Measurements from ENCODE around the gene NUP210L. TPM values are rescaled to one million over a fixed set of nuclear protein-coding genes. Genes with fewer than 3 reads are reported as not detected.

NUP210L gene
- total and polyA plus RNA-seq, 9 of the 15 experiments (the other 6 are each of a cell fraction or from before 2014, with no cell fraction given) = 0.01 to 0.04 TPM; not detected in 7

DNA sequence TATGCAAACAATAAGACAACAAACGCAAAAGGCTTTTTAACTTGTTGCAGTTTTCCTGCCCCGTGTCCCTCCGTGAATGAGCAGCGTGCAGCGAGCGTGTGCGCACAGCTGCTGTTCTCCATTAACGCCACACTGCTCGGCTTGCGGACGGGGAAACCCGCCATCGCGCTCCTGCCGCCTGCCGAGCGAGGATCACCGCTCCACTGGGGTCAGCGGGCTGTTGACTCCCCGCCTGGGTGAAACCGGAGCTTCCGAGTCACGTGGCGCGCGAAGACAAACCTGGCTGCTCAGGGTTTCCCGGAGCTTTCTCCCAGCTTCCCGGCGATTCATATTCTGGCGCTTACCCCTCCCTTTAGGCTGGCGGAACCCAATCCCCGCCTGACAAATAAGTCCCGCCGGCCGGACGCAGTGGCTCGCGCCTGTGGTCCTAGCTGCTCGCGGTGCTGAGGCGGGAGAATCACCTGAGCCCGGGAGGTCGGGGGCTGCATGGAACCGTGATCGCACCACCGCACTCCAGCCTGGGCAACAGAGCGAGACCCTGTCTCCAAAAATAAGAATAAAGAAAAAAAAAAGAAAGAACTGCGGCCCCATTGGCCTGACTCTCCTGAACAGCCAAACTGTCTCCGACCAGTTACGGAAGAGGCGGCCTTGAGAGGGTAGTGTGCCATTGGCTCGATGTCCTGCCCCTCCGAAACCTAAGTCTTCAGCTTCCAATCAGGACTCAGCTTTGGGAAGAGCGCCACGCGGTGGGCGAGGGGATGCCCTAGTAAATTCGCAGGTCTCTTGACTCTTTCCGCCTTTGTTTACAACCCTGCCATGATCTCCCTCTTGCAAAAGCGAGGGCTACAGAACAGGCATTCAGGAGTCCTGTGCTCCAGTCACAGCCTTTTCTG, 187.5 kb downstream of the NUP210L start, which contains the start of gene CREB3L4 (continued):
- TF ChIP-seq, protein P1, sequence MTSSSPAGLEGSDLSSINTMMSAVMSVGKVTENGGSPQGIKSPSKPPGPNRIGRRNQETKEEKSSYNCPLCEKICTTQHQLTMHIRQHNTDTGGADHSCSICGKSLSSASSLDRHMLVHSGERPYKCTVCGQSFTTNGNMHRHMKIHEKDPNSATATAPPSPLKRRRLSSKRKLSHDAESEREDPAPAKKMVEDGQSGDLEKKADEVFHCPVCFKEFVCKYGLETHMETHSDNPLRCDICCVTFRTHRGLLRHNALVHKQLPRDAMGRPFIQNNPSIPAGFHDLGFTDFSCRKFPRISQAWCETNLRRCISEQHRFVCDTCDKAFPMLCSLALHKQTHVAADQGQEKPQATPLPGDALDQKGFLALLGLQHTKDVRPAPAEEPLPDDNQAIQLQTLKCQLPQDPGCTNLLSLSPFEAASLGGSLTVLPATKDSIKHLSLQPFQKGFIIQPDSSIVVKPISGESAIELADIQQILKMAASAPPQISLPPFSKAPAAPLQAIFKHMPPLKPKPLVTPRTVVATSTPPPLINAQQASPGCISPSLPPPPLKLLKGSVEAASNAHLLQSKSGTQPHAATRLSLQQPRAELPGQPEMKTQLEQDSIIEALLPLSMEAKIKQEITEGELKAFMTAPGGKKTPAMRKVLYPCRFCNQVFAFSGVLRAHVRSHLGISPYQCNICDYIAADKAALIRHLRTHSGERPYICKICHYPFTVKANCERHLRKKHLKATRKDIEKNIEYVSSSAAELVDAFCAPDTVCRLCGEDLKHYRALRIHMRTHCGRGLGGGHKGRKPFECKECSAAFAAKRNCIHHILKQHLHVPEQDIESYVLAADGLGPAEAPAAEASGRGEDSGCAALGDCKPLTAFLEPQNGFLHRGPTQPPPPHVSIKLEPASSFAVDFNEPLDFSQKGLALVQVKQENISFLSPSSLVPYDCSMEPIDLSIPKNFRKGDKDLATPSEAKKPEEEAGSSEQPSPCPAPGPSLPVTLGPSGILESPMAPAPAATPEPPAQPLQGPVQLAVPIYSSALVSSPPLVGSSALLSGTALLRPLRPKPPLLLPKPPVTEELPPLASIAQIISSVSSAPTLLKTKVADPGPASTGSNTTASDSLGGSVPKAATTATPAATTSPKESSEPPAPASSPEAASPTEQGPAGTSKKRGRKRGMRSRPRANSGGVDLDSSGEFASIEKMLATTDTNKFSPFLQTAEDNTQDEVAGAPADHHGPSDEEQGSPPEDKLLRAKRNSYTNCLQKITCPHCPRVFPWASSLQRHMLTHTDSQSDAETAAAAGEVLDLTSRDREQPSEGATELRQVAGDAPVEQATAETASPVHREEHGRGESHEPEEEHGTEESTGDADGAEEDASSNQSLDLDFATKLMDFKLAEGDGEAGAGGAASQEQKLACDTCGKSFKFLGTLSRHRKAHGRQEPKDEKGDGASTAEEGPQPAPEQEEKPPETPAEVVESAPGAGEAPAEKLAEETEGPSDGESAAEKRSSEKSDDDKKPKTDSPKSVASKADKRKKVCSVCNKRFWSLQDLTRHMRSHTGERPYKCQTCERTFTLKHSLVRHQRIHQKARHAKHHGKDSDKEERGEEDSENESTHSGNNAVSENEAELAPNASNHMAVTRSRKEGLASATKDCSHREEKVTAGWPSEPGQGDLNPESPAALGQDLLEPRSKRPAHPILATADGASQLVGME (CRISPR knock-in tag; IDR thresholded peaks at IDR 0.05) = no peak
- TF ChIP-seq YBX1 (IDR thresholded peaks at IDR 0.05) = no peak
- TF ChIP-seq, protein P2, sequence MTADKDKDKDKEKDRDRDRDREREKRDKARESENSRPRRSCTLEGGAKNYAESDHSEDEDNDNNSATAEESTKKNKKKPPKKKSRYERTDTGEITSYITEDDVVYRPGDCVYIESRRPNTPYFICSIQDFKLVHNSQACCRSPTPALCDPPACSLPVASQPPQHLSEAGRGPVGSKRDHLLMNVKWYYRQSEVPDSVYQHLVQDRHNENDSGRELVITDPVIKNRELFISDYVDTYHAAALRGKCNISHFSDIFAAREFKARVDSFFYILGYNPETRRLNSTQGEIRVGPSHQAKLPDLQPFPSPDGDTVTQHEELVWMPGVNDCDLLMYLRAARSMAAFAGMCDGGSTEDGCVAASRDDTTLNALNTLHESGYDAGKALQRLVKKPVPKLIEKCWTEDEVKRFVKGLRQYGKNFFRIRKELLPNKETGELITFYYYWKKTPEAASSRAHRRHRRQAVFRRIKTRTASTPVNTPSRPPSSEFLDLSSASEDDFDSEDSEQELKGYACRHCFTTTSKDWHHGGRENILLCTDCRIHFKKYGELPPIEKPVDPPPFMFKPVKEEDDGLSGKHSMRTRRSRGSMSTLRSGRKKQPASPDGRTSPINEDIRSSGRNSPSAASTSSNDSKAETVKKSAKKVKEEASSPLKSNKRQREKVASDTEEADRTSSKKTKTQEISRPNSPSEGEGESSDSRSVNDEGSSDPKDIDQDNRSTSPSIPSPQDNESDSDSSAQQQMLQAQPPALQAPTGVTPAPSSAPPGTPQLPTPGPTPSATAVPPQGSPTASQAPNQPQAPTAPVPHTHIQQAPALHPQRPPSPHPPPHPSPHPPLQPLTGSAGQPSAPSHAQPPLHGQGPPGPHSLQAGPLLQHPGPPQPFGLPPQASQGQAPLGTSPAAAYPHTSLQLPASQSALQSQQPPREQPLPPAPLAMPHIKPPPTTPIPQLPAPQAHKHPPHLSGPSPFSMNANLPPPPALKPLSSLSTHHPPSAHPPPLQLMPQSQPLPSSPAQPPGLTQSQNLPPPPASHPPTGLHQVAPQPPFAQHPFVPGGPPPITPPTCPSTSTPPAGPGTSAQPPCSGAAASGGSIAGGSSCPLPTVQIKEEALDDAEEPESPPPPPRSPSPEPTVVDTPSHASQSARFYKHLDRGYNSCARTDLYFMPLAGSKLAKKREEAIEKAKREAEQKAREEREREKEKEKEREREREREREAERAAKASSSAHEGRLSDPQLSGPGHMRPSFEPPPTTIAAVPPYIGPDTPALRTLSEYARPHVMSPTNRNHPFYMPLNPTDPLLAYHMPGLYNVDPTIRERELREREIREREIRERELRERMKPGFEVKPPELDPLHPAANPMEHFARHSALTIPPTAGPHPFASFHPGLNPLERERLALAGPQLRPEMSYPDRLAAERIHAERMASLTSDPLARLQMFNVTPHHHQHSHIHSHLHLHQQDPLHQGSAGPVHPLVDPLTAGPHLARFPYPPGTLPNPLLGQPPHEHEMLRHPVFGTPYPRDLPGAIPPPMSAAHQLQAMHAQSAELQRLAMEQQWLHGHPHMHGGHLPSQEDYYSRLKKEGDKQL (CRISPR knock-in tag; IDR thresholded peaks at IDR 0.05; ENCODE audit: borderline replicate concordance) = no peak
- no peak for TF ChIP-seq ZNF212 (CRISPR knock-in tag; IDR thresholded peaks at IDR 0.05)
- TF ChIP-seq, protein P3, sequence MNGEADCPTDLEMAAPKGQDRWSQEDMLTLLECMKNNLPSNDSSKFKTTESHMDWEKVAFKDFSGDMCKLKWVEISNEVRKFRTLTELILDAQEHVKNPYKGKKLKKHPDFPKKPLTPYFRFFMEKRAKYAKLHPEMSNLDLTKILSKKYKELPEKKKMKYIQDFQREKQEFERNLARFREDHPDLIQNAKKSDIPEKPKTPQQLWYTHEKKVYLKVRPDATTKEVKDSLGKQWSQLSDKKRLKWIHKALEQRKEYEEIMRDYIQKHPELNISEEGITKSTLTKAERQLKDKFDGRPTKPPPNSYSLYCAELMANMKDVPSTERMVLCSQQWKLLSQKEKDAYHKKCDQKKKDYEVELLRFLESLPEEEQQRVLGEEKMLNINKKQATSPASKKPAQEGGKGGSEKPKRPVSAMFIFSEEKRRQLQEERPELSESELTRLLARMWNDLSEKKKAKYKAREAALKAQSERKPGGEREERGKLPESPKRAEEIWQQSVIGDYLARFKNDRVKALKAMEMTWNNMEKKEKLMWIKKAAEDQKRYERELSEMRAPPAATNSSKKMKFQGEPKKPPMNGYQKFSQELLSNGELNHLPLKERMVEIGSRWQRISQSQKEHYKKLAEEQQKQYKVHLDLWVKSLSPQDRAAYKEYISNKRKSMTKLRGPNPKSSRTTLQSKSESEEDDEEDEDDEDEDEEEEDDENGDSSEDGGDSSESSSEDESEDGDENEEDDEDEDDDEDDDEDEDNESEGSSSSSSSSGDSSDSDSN (IDR thresholded peaks at IDR 0.05; ENCODE audit: borderline replicate concordance in 1 of 2, low read depth in 2 of 2, low read length in 2 of 2) = peak; percentile 82 to 84; a peak in 2 of 4 replicates
- no peak for TF ChIP-seq HIVEP1 (CRISPR knock-in tag; IDR thresholded peaks at IDR 0.05)
- TF ChIP-seq, protein P4, sequence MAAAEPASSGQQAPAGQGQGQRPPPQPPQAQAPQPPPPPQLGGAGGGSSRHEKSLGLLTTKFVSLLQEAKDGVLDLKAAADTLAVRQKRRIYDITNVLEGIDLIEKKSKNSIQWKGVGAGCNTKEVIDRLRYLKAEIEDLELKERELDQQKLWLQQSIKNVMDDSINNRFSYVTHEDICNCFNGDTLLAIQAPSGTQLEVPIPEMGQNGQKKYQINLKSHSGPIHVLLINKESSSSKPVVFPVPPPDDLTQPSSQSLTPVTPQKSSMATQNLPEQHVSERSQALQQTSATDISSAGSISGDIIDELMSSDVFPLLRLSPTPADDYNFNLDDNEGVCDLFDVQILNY (CRISPR knock-in tag; IDR thresholded peaks at IDR 0.05) = no peak

Data from K562 (cell line).